EL (cell line): ENCODE results near the gene ISM2.
"Not testable (repeated sequence)": the region's sequence is repeated elsewhere in the genome, so short reads cannot be mapped to it uniquely, and the experiment has no call there.

Experiments
- DNase-seq: peaks from one replicate; pipeline ENCODE4 v3.0.0-alpha.2; 2016

Gene ISM2

GRCh38 chr14:77498120-77498979 lies at the start of gene ISM2:
TSS of gene ISM2 (minus strand) at chr14:77498816. CDS start at chr14:77498793, 23 bp downstream.
- peak; percentile 53 for DNase-seq

- DNase-seq, result no peak
Measured at GRCh38 chr14:77547512-77548180, 49.0 kb upstream of the ISM2 start.

- DNase-seq, result not testable (repeated sequence)
Measured at GRCh38 chr14:77545171-77545570, 46.6 kb upstream of the ISM2 start.

DNA sequence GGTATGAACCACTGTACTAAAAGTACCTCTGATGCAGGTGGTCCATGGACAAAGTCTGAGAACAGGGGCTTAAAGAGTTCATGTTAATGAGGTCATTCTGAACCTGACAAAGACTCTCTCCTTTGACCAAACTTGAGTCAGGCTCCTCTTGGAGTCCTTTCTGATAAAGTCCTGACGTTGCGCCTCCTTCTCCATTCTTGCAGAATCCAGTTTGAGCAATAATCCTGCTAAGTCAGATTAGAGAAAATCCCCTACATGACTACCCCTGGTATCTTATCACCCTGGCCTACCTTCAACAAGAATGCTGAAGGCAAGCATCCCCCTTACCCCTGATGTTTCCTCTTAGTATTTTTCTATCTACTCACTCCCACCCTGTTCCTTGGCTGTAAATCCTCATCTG lies 46.0 kb upstream of the ISM2 start:
- DNase-seq, result no peak

DNA sequence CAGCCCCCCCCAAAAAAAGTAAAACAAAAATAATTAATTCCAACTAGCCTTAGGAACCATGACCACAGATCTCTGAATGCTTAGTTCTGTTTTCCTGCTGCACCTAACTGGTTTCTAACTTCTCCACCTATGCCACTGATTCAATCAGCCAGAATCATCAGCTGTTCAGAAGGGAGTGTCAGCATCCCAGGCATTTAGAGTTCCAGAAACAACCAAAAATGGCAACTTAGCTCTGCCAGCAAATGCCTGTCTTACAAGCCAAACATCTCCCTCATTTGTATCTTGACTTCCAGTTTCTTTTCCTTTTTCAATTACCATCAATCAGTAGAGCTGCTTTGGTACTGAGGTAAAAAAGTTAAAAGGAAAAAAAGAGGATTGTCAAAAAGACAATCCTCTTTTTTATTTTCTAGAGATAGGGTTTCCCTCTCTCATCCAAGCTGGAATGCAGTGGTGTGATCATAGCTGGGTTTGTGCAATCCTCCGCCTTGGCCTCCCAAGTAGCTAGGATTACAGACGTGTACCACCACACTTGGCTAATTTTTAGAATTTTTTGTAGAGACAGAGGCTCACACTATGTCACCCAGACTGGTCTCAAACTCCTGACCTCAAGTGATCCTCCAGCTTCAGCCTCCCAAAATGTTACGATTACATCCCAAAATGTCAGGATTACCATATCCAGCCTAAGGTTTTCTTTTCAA lies 45.2 kb upstream of the ISM2 start:
- no peak for DNase-seq

DNA sequence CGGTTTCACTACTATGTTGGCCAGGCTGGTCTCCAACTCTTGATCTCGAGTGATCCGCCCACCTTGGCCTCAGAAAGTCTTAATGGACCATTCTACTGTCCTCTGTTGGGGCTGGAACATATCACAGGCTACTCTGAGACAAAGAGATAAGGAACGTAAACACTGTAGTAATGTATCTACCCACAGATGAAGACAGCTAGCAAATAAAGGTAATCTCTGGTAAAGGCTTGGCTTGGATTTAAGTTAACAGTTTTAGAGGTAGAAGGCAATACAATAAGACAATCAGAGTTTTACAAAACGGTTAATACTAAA lies 44.6 kb upstream of the ISM2 start:
- no peak for DNase-seq

DNA sequence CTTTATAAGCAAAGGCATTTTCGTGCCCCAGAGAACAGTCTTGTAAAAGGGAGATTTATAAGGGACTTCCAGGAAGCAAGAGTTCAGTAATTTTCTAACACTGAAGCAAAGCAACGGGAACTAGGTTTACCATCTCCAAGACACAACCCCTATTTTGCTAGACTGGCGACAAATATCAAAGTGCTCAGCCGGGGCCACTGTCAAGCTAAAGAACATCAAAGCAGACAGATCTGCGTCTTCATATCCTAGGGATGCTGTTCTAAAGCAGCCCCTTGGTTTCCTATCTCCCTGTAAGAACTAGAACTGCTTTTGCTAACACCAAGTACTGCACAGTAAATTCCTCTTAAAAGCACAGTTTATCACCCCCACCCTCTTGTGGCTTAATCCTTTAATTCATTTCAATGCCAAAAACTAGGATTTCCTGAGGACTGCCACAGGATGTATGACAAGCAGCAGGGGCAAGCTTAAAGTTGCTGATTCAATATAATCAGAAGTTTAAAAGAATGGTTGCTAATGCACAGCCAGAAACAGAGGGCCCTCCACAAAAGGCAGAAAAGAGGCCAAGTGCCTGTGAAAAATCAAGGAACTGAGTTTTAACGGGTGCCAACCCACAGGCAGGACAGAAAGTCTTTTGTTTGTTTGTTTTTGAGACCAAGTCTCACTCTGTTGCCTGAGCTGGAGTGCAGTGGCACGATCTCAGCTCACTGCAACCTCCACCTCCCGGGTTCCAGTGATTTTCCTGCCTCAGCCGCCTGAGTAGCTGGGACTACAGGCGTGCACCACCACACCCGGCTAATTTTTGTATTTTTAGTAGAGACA lies 44.0 kb upstream of the ISM2 start:
- no peak for DNase-seq

GRCh38 chr14:77541905-77542304 lies 43.3 kb upstream of the ISM2 start:
- no peak for DNase-seq

GRCh38 chr14:77536951-77537350 lies 38.3 kb upstream of the ISM2 start:
- DNase-seq, result not testable (repeated sequence)

DNA sequence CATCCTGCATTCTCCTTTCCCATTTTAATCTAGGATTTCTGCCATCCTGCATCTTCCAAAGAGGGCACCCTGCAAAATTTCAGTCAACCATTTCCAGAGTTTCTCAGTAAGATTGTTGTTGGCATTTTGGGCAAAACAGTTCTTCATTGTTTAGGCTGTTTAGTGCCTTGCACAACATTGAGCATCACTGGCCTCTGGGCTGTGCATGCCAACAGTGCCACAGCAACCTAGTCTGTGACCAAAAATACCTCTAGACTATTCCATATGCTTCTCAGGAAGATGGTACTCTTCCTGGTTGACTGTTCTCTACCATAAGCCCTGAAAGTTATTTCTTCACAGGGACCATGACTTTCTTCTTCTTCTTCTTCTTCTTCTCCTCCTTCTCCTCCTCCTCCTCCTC lies 32.5 kb upstream of the ISM2 start:
- DNase-seq, result no peak

GRCh38 chr14:77529963-77530362 lies 31.3 kb upstream of the ISM2 start:
- DNase-seq, result no peak

DNA sequence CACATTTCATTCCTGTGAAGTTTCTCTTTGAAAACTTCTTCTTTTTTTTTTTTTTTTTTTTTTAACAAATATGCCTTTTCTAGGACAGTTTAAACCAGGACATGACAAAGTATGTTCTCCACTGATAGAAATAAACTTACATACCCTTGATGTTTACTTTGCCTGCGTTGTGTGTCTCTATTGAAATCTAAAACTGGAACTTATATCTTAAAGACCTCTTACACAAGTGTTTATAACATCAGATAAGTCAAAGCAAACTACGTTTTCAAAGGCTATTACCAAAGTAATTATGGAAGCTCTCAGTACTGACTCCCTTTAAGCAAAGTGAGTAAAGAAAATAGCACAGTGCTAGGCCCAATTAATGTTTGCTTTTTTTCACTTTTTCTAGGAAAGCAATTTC lies 30.6 kb upstream of the ISM2 start:
- DNase-seq, result no peak

- not testable (repeated sequence) for DNase-seq
Measured at GRCh38 chr14:77528701-77529100, 30.1 kb upstream of the ISM2 start.

DNA sequence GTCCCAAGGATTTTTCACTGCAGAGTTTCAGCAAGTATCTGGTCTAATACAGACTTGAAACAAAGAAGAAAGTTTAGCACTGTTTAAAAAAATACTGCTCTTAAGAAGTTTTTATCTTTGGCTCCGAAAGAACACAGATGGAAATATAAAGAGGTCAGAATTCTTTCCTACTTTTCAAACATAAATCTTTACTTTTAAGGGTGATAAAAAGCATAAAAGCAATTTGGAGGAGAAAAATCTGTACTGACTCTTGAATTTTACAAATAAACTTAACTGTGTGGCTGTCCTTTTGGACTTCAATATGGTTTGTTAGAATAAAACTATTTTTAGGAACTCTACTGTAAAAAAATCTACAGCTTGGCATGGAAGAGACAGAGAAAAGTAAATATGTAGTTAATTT lies 27.6 kb upstream of the ISM2 start:
- DNase-seq, result no peak

GRCh38 chr14:77524536-77524935 lies 25.9 kb upstream of the ISM2 start:
- no peak for DNase-seq

DNA sequence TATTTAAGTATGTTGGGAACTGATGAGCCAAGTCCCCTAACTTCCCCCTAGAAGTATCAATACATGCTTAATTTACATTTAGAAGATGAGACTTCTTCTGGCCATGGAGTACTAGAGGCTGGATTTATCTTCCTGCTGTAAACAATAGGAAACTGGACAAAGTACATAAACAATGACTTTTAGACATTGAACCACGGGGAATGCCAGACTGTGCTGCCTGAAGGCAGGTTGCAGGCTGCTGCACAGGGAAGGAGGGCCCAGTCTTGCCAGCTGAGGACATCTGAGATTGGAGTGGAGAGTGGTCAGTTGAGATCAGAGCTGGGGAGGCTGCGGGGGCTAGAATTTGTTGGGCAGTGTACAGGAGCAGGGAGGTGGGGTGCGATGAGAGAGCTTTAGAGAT lies 24.5 kb upstream of the ISM2 start:
- DNase-seq, result no peak

DNA sequence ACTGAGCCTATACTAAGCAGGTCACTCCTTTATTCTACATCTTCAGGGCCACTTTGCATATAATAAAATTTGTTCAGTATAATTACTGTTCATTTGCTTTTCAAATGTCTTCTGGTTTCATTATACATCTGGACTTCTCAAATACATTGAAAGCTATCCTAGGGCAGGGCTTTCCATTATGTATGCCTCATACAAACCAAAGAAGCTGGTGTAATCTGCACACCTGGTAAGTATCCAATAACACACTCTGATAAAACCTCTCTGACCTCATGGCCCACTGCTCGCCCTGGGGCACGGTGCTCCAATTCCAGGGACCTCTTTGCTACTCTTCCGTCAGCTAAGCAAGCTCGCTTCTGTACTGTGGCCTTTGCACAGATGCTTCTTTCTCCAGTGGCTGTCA lies 21.9 kb upstream of the ISM2 start:
- DNase-seq, result no peak

- DNase-seq, result no peak
Measured at GRCh38 chr14:77516126-77516525, 17.5 kb upstream of the ISM2 start.

DNA sequence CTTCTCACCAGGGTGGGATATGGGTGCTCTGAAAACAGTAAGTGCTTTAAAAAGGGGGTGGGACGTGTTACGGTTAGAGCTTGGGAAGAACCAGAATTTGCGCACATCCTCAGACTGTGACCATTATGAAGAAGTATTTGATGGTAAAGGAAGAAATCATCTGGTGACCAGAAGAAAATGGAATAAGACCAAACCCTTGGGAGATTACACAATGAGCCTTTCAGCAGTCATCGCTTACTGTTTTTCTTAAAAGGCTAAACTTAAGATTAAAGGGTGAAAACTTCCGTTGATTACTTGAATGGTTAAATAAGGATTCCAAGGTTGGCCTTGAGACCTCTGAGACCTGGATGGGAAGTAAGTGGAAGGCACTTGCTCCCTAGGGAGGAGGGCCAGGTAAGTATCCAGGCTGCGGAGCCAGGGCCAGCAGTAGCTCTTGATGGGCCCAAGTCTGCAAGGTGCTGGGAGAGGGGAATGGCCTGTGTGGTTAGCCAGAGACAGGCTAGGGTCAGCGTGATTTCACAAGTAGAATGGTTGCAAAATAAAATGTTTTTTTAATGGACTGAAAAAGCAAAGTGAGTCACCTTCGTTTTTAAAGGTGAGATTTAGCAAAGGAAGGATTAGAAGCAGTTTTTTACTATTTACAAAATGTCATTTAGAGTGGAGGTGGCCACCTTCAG lies 13.0 kb upstream of the ISM2 start:
- DNase-seq, result no peak

GRCh38 chr14:77509366-77509765 lies 10.8 kb upstream of the ISM2 start:
- no peak for DNase-seq

- DNase-seq, result no peak
Measured at GRCh38 chr14:77508876-77509275, 10.3 kb upstream of the ISM2 start.

- peak; percentile 57 for DNase-seq
Measured at GRCh38 chr14:77508249-77508648, 9.6 kb upstream of the ISM2 start.

- no peak for DNase-seq
Measured at GRCh38 chr14:77507762-77508161, 9.1 kb upstream of the ISM2 start.
